Sigmoid colon (tissue), 7 donors: ENCODE measurements around the gene MUC20. TPM values are rescaled to one million over a fixed set of nuclear protein-coding genes. Genes with fewer than 3 reads are reported as not detected.
A peak's percentile ranks its signal among the peaks of the same experiment; 100 is the strongest.

Experiments used
- DNase-seq: peaks from one replicate; pipeline ENCODE4 v3.0.0-alpha.2; 2019
- H3K27ac ChIP-seq, 4 donors: fragments of 200-600 bp; sonication (generic); one replicate each; pipeline ENCODE4 v1.5.1; 2016 to 2019; ENCODE audit warnings: mild to moderate bottlenecking in 1 of 4
- H3K27me3 ChIP-seq, 3 donors: fragments of 200-600 bp; sonication (generic); one replicate each; pipeline ENCODE4 v1.5.1; 2019; ENCODE audit warnings: mild to moderate bottlenecking in 1 of 3
- H3K36me3 ChIP-seq, 4 donors: fragments of 200-600 bp; sonication (generic); one replicate each; pipeline ENCODE4 v1.5.1; 2016 to 2019
- H3K4me1 ChIP-seq, 4 donors: fragments of 200-600 bp; sonication (generic); one replicate each; pipeline ENCODE4 v1.5.1; 2017 to 2019
- H3K4me3 ChIP-seq, 4 donors: fragments of 200-600 bp; sonication (generic); one replicate each; pipeline ENCODE4 v1.5.1; 2017 to 2019; ENCODE audit warnings: mild to moderate bottlenecking in 2 of 4, moderate library complexity in 1 of 4
- H3K9me3 ChIP-seq, 4 donors: fragments of 200-600 bp in 3 of 4; sonication (generic) in 3 of 4; one replicate each; pipeline versions ENCODE4 v1.5.1 to v1.6.1; 2013 to 2019
- EP300 ChIP-seq, 4 donors: sonication (generic); formaldehyde crosslinking; IDR thresholded peaks; one replicate each; pipeline ENCODE4 v1.6.1; 2017; ENCODE audit warnings: antibody characterized with exemption in 4 of 4
- POLR2A ChIP-seq, 2 donors: fragments of 450-650 bp; IDR thresholded peaks; one replicate each; pipeline ENCODE4 v1.6.1; 2016; ENCODE audit warnings: antibody characterized with exemption in 2 of 2, mild to moderate bottlenecking in 2 of 2, moderate library complexity in 2 of 2
- POLR2AphosphoS5 ChIP-seq, 4 donors: sonication (generic); formaldehyde crosslinking; IDR thresholded peaks; one replicate each; pipeline ENCODE4 v1.6.1; 2017; ENCODE audit warnings: antibody characterized with exemption in 4 of 4
- WGBS, 2 donors: extraction: QIAGEN DNeasy Blood & Tissue Kit; methylation state at CpG; one replicate each; pipeline ENCODE4 v1.1.7; 2013; 5-methylcytosine and 5-hydroxymethylcytosine counted together
- intact Hi-C: fragments of 100-400 bp; cut with DNase I; formaldehyde crosslinking; loops from one replicate; pipeline ENCODE4 v1.15.1; 2023
- polyA plus RNA-seq, 3 donors: library from polyadenylated mRNA; stranded (reverse); fragments of 200-250 nt; gene quantifications; one replicate each; pipeline ENCODE4 v1.2.3, GENCODE V29; 2013
- total RNA-seq, 4 donors: library from RNA; depleted of rRNA; stranded (reverse); fragments of >200 nt; gene quantifications; one replicate each; pipeline ENCODE4 v1.1.0, GENCODE V29; 2016
- TF ChIP-seq, protein P1 (sequence below), 4 experiments: fragments of 450-650 bp in 3 of 4; fragments of 200-600 bp in 1 of 4; IDR thresholded peaks; one replicate each; pipeline ENCODE4 v1.5.1; 2016 to 2019; ENCODE audit warnings: antibody characterized with exemption in 4 of 4, mild to moderate bottlenecking in 3 of 4, moderate library complexity in 2 of 4
- donor health status: healthy with polysubstance abuse.
- donor health status: Bipolar disorder and iron deficiency.
- donor health status: healthy.

The MUC20 gene
- total and polyA plus RNA-seq, 7 donors, result 2.9 to 48.7 (median 11.0) TPM

DNA sequence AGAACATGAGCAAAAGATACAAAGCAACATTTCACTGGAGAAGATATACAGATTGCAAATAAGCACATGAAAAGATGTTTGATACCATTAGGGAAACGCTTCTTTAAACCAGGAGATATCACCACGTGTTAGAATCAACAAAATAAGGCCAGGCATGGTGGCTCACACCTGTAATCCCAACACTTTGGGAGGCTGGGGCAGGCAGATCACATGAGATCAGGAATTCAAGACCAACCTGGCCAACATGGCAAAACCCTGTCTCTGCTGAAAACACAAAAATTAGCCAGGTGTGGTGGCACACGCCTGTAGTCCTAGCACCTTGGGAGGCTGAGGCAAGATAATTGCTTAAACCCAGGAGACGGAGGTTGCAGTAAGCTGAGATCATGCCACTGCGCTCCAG is 20.5 kb upstream of the MUC20 start:
- H3K4me1 ChIP-seq, result peaks cover 0 to 6% (median 0%) of the 10 kb centered on the region in 4 donors
- no peak overlapping the region for H3K27ac ChIP-seq
- no peaks in the 10 kb centered on the region for H3K27me3 ChIP-seq
- no peak for TF ChIP-seq POLR2A (IDR thresholded peaks at IDR 0.05)
- TF ChIP-seq POLR2AphosphoS5 (IDR thresholded peaks at IDR 0.05), result no peak
- TF ChIP-seq, protein P1, sequence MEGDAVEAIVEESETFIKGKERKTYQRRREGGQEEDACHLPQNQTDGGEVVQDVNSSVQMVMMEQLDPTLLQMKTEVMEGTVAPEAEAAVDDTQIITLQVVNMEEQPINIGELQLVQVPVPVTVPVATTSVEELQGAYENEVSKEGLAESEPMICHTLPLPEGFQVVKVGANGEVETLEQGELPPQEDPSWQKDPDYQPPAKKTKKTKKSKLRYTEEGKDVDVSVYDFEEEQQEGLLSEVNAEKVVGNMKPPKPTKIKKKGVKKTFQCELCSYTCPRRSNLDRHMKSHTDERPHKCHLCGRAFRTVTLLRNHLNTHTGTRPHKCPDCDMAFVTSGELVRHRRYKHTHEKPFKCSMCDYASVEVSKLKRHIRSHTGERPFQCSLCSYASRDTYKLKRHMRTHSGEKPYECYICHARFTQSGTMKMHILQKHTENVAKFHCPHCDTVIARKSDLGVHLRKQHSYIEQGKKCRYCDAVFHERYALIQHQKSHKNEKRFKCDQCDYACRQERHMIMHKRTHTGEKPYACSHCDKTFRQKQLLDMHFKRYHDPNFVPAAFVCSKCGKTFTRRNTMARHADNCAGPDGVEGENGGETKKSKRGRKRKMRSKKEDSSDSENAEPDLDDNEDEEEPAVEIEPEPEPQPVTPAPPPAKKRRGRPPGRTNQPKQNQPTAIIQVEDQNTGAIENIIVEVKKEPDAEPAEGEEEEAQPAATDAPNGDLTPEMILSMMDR (IDR thresholded peaks at IDR 0.05), result no peak
- TF ChIP-seq EP300 (IDR thresholded peaks at IDR 0.05), result no peak
- DNase-seq, result no peak
- peaks cover 0 to 17% (median 4%) of the 10 kb centered on the region in 4 donors for H3K36me3 ChIP-seq
- intact Hi-C loops, result no loop called here
- H3K4me3 ChIP-seq, result no peak overlapping the region
- 90 to 91% methylated on average over 5 of the region's 5 CpGs for WGBS, 2 donors
- H3K9me3 ChIP-seq, result no peaks in the 10 kb centered on the region

GRCh38 chr3:195701042-195701915 is 19.5 kb upstream of the MUC20 start:
- WGBS, 2 donors, result 70 to 77% methylated on average over 9 of the region's 9 CpGs
- Histone ChIP-seq H3K4me1 (peaks cover 0 to 6% (median 0%) of the 10 kb centered on the region in 4 donors), H3K9me3 (no peaks in the 10 kb centered on the region), H3K27me3 (no peaks in the 10 kb centered on the region), H3K36me3 (peaks cover 0 to 13% (median 4%) of the 10 kb centered on the region in 4 donors), H3K4me3 (no peak overlapping the region), H3K27ac (no peak overlapping the region)
- intact Hi-C loops, result no loop called here
- TF ChIP-seq POLR2A (IDR thresholded peaks at IDR 0.05), result no peak
- no peak for TF ChIP-seq EP300 (IDR thresholded peaks at IDR 0.05)
- peak in 1 of 4 donors; percentile 5 for TF ChIP-seq POLR2AphosphoS5 (IDR thresholded peaks at IDR 0.05)
- TF ChIP-seq, protein P1 (IDR thresholded peaks at IDR 0.05), result peak in 1 of 4 experiments; percentile 7
- no peak for DNase-seq

DNA sequence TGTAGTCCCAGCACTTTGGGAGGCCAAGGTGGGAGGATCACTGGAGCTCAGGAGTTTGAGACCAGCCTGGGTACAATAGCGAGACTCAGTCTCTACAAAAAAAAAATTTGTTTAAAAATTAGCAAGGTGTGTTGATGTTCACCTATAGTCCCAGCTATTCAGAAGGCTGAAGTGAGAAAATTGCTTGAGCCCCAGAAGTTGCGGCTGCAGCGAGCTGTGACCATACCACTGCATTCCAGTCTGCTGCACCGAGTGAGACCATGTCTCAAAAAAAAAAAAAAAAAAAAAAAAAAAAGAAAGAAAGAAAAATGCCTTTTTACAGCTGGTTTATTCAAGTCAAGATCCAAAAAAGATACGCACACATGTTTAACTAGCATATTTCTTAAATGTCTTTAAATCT is 17.0 kb upstream of the MUC20 start:
- 89% methylated on average over 5 of the region's 5 CpGs for WGBS, 2 donors
- peaks cover 0 to 14% (median 2%) of the 10 kb centered on the region in 4 donors for H3K36me3 ChIP-seq
- H3K9me3 ChIP-seq, result no peaks in the 10 kb centered on the region
- intact Hi-C loops, result no loop called here
- TF ChIP-seq POLR2AphosphoS5 (IDR thresholded peaks at IDR 0.05) (no peak), POLR2A (IDR thresholded peaks at IDR 0.05) (no peak)
- no peak for DNase-seq
- H3K4me1 ChIP-seq, result no peaks in the 10 kb centered on the region
- H3K27ac ChIP-seq, result no peak overlapping the region
- no peaks in the 10 kb centered on the region for H3K27me3 ChIP-seq
- H3K4me3 ChIP-seq, result no peak overlapping the region

DNA sequence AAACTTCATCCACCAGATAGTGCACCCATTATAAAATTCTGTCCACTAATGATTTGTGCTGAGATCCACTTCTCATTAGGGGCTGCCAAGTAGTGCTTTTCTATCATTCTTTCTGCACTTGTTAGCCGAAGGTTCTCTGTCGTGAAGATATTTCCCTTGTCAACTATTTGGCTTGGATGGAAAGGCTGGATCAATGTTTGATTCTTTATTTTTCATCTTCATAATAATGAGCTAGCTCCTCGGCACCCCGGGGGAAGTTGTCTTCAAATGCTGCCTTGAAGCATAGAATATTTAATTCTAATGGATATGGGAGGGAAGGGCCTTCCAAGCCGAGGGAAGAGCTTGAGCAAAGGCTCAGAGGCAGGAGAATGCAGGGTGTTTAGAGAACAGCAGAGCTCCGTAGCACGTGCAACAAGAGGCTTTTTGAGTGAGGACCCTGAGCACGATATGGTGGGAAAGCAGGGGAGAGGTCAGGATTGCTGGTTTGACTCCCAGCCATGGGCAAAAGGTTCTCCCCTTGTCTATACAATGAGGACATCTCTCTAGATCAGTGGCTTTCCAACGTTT is 16.3 kb upstream of the MUC20 start:
- intact Hi-C loops, result no loop called here
- Histone ChIP-seq H3K27ac (no peak overlapping the region), H3K27me3 (no peaks in the 10 kb centered on the region), H3K36me3 (peaks cover 0 to 22% (median 5%) of the 10 kb centered on the region in 4 donors), H3K9me3 (no peaks in the 10 kb centered on the region), H3K4me1 (no peaks in the 10 kb centered on the region), H3K4me3 (no peak overlapping the region)
- DNase-seq, result no peak
- no peak for TF ChIP-seq POLR2A (IDR thresholded peaks at IDR 0.05)
- TF ChIP-seq POLR2AphosphoS5 (IDR thresholded peaks at IDR 0.05), result no peak
- TF ChIP-seq, protein P1 (IDR thresholded peaks at IDR 0.05), result no peak
- TF ChIP-seq EP300 (IDR thresholded peaks at IDR 0.05), result no peak
- WGBS, 2 donors, result 75% methylated on average over 9 of the region's 9 CpGs
